Heart left ventricle (tissue), 13 donors: ENCODE data around the gene EFHC1.

Source experiments
- POLR2A ChIP-seq, 2 donors: fragments of 450-650 bp; IDR thresholded peaks; one replicate each; pipeline ENCODE4 v1.6.1; 2017; ENCODE audit warnings: antibody characterized with exemption in 2 of 2, mild to moderate bottlenecking in 2 of 2, moderate library complexity in 2 of 2
- TF ChIP-seq, protein P1 (sequence below), 12 donors: fragments of 200-600 bp; sonication (generic) in 4 of 12; IDR thresholded peaks; one replicate each; pipeline versions ENCODE4 v1.5.0 to v1.8.0; 2018 to 2022; ENCODE audit warnings: antibody characterized with exemption in 12 of 12, mild to moderate bottlenecking in 5 of 12
- donor health status: ischemic (EF 13 %, LVEDD 7.1; RV severe dilation, severe dysfunction).
- donor health status: DM: no; HTN: yes; CAD: no.
- donor health status: DM: no; HTN: no; CAD: no.
- donor health status: ischemic (EF 25% LVEDD 6.9; RV normal size, moderate dysfunction).
- donor health status: ischemic (EF 25% LVEDD 5.7; RV mildly dilated, moderate dysfunction).
- donor health status: ischemic (EF 35%, LVEDD 5.7; RV mildly dilated, moderate dysfunction).
- donor health status: nonischemic (EF 11% LVEDD 7.7; RV severe dilation, severe dysfunction).
- donor health status: DM: yes; HTN: yes; CAD: no.
- donor health status: PGD.
- donor health status: ischemic (EF 29% LVEDD 5.4; RV normal size, mild dysfunction).
- donor health status: nonischemic (EF 23%, LVEDD 6.1; RV moderate dilation, normal function).

DNA sequence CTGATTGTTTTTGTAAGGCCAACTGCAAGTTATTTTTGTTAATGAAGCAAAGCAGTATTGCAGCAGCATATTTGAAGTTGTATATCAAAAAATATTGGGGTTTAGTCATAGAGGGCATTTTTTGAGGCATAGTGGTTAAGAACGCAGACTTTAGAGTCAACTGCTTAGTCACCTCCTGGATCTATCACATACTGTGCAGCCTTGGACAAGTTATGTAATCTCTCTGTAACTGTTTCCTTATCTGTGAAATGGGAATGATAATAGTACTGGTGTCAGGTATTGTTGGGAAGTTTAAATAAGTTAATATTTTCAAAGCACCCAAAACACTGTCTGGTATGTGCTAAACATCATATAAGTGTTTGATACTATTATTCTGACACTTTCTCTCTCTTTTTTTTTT, 27.2 kb upstream of the EFHC1 start:
- TF ChIP-seq, protein P1, sequence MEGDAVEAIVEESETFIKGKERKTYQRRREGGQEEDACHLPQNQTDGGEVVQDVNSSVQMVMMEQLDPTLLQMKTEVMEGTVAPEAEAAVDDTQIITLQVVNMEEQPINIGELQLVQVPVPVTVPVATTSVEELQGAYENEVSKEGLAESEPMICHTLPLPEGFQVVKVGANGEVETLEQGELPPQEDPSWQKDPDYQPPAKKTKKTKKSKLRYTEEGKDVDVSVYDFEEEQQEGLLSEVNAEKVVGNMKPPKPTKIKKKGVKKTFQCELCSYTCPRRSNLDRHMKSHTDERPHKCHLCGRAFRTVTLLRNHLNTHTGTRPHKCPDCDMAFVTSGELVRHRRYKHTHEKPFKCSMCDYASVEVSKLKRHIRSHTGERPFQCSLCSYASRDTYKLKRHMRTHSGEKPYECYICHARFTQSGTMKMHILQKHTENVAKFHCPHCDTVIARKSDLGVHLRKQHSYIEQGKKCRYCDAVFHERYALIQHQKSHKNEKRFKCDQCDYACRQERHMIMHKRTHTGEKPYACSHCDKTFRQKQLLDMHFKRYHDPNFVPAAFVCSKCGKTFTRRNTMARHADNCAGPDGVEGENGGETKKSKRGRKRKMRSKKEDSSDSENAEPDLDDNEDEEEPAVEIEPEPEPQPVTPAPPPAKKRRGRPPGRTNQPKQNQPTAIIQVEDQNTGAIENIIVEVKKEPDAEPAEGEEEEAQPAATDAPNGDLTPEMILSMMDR (IDR thresholded peaks at IDR 0.05): no peak
- TF ChIP-seq POLR2A (IDR thresholded peaks at IDR 0.05): no peak
